RWPE1 (cell line): ENCODE results near the gene TRAPPC6A.

Source experiments
- CTCF ChIA-PET: fragments of 350-600 bp; sonication (Branson Sonifier 250); formaldehyde crosslinking; extraction: SDS; loops from one replicate; lab custom pipeline; 2021; lab: Yijun Ruan, JAX
- POLR2A ChIA-PET: fragments of 400-600 bp; formaldehyde crosslinking; extraction: SDS; loops from one replicate; lab custom pipeline; 2020; ENCODE audit warnings: antibody characterized with exemption; ENCODE audit not compliant: low non-redundant PET; lab: Yijun Ruan, JAX
- DNase-seq: peaks from one replicate; pipeline ENCODE4 v3.0.0; 2012; ENCODE audit warnings: low spot score
- H3K27ac ChIP-seq: fragments of 450-650 bp; 2 replicates; pipeline ENCODE4 v1.5.1; 2017
- TF ChIP-seq, protein P1 (sequence below): fragments of 450-650 bp; conservative IDR thresholded peaks from 2 replicates; pipeline ENCODE4 v1.5.1; 2017; ENCODE audit warnings: low read depth, mild to moderate bottlenecking

TRAPPC6A gene

DNA sequence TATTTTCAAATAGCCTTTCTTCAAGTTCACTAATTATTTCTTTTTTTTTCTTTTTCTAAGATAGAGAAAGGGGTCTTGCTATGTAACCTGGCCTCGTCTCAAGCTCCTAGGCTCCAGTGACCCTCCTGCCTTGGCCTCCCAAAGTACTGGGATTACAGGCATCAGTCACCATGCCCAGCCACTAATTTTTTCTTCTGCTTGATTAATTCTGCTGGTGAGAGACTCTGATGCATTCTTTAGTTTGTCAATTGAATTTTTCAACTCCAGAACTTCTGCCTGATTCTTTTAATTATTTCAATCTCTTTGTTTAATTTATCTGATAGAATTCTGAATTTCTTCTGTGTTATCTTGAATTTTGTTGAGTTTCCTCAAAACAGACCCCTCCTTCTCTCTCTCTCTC, 11.9 kb upstream of the TRAPPC6A start:
- POLR2A ChIA-PET: no interaction called here
- no peak for DNase-seq
- CTCF ChIA-PET: interaction anchor here (0.7 kb wide), 1 partner anchor 11 kb away, joined by 4 read pairs; no protein-coding TSS in a partner anchor
- no peak overlapping the region for H3K27ac ChIP-seq
- TF ChIP-seq, protein P1, sequence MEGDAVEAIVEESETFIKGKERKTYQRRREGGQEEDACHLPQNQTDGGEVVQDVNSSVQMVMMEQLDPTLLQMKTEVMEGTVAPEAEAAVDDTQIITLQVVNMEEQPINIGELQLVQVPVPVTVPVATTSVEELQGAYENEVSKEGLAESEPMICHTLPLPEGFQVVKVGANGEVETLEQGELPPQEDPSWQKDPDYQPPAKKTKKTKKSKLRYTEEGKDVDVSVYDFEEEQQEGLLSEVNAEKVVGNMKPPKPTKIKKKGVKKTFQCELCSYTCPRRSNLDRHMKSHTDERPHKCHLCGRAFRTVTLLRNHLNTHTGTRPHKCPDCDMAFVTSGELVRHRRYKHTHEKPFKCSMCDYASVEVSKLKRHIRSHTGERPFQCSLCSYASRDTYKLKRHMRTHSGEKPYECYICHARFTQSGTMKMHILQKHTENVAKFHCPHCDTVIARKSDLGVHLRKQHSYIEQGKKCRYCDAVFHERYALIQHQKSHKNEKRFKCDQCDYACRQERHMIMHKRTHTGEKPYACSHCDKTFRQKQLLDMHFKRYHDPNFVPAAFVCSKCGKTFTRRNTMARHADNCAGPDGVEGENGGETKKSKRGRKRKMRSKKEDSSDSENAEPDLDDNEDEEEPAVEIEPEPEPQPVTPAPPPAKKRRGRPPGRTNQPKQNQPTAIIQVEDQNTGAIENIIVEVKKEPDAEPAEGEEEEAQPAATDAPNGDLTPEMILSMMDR: no peak

- ChIA-PET POLR2A (no interaction called here), CTCF (interaction anchor here (1.0 kb wide), 1 partner anchor 34 kb away, joined by 5 read pairs; no protein-coding TSS in a partner anchor)
- TF ChIP-seq, protein P1: peak; percentile 70
- peak; percentile 34 for DNase-seq
- peak overlapping the region; percentile 4; the same call in 1 of the 2 replicates for H3K27ac ChIP-seq
Measured at GRCh38 chr19:45187421-45188100, 9.5 kb upstream of the TRAPPC6A start.

GRCh38 chr19:45186509-45187334, 8.7 kb upstream of the TRAPPC6A start:
- ChIA-PET CTCF (interaction anchor here (0.6 to 1.0 kb wide), 2 partner anchors 19 to 33 kb away, joined by 3 to 5 read pairs; no protein-coding TSS in a partner anchor), POLR2A (no interaction called here)
- TF ChIP-seq, protein P1: no peak
- H3K27ac ChIP-seq: peak overlapping the region; percentile 4; the same call in 1 of the 2 replicates
- DNase-seq: no peak

DNA sequence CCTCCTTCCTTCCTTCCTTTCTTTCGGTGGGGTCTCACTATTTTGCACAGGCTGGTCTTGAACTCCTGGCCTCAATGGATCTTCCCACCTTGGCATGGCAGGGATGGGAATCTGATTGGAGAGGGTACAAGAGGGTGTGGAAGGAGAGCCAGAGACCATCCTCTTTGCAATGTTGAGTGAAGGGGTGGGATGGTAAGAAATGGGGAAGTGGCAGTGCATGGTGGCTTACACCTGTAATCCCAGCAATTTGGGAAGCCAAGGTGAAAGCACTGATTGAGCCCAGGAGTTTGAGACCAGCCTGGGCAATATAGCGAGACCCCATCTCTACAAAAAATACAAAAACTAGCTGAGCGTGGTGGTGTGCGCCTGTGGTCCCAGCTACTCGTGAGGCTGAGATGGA, 6.1 kb upstream of the TRAPPC6A start:
- no peak for DNase-seq
- no peak overlapping the region for H3K27ac ChIP-seq
- ChIA-PET CTCF (no interaction called here), POLR2A (no interaction called here)
- TF ChIP-seq, protein P1: no peak

DNA sequence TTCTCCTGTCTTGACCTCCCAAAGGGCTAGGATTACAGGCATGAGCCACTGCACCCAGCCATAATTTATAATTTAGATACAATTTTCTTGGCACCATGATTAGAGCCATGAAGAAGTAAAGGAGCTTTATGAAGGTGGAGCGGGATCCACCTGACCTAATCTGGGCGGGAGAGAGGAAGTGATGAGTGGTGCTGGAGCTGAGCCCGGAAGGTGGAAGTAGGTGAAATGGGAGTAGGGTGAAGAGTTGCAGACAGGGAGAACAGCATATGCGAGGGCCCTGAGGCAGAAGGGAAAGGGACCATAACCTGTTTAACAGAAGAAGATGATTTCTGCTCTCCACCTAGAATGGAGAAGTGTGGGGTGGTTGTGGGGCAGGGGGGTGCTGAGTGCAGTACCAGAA, 4.7 kb upstream of the TRAPPC6A start:
- peak overlapping the region; percentile 1; the same call in 1 of the 2 replicates for H3K27ac ChIP-seq
- TF ChIP-seq, protein P1: no peak
- POLR2A ChIA-PET: no interaction called here
- CTCF ChIA-PET: interaction anchor here (0.5 kb wide), 1 partner anchor 8 kb away, joined by 3 read pairs; no protein-coding TSS in a partner anchor
- no peak for DNase-seq

GRCh38 chr19:45180936-45181335, 2.9 kb upstream of the TRAPPC6A start:
- ChIA-PET CTCF (interaction anchor here (0.6 kb wide), 1 partner anchor 316 kb away, joined by 4 read pairs; no protein-coding TSS in a partner anchor), POLR2A (no interaction called here)
- TF ChIP-seq, protein P1: no peak
- H3K27ac ChIP-seq: peak overlapping the region; percentile 93
- no peak for DNase-seq
